GM13976 (cell line): ENCODE results near the gene KCP.
"Not testable (repeated sequence)": the region's sequence is repeated elsewhere in the genome, so short reads cannot be mapped to it uniquely, and the experiment has no call there.

Source experiments
- DNase-seq: peaks from one replicate; pipeline ENCODE4 v3.0.0; 2012; ENCODE audit warnings: low spot score
- CTCF ChIP-seq: IDR thresholded peaks from 2 replicates; pipeline ENCODE4 v1.5.1; 2012; ENCODE audit warnings: borderline replicate concordance, mild to moderate bottlenecking; ENCODE audit not compliant: insufficient read depth; ENCODE audit errors: extremely low read depth, missing control alignments, control extremely low read depth
- in situ Hi-C: fragments of 300-500 bp; cut with MboI; formaldehyde crosslinking; loops from one replicate; pipeline ENCODE4 v1.12.0; 2022; ENCODE audit warnings: low sequenced_read_pairs, mixed read lengths, inconsistent platforms; ENCODE audit not compliant: unreplicated experiment

KCP gene

GRCh38 chr7:128917122-128917521, 6.6 kb upstream of the KCP start:
- in situ Hi-C loops: loop anchor here (25.0 kb wide), 1 partner anchor 170 kb away; no protein-coding TSS in a partner anchor
- no peak for TF ChIP-seq CTCF
- no peak for DNase-seq

GRCh38 chr7:128916643-128916915, 6.1 kb upstream of the KCP start:
- DNase-seq: no peak
- in situ Hi-C loops: loop anchor here (25.0 kb wide), 1 partner anchor 171 kb away; no protein-coding TSS in a partner anchor
- no peak for TF ChIP-seq CTCF

GRCh38 chr7:128915841-128916642, 5.5 kb upstream of the KCP start:
- in situ Hi-C loops: loop anchor here (25.0 kb wide), 1 partner anchor 171 kb away; no protein-coding TSS in a partner anchor
- peak; percentile 16 for DNase-seq
- no peak for TF ChIP-seq CTCF

GRCh38 chr7:128915271-128915819, 4.8 kb upstream of the KCP start:
- in situ Hi-C loops: loop anchor here (25.0 kb wide), 1 partner anchor 172 kb away; no protein-coding TSS in a partner anchor
- peak; percentile 47 for DNase-seq
- TF ChIP-seq CTCF: no peak

- in situ Hi-C loops: loop anchor here (25.0 kb wide), 1 partner anchor 173 kb away; no protein-coding TSS in a partner anchor
- no peak for TF ChIP-seq CTCF
- DNase-seq: peak; percentile 82
These were observed 4.2 kb upstream of the KCP start for GRCh38 chr7:128914566-128915151.

GRCh38 chr7:128913870-128914565, 3.5 kb upstream of the KCP start:
- in situ Hi-C loops: loop anchor here (25.0 kb wide), 1 partner anchor 173 kb away; no protein-coding TSS in a partner anchor
- DNase-seq: no peak
- TF ChIP-seq CTCF: no peak

GRCh38 chr7:128912709-128913495, 2.4 kb upstream of the KCP start:
- not testable (repeated sequence) for DNase-seq
- in situ Hi-C loops: loop anchor here (25.0 kb wide), 1 partner anchor 174 kb away; no protein-coding TSS in a partner anchor
